Activated naive CD4-positive, alpha-beta T cell treated with anti-CD3 and anti-CD28 coated beads, Interleukin-2, amount 10 ng/mL, durations not matched to agents 7 days and 5 days (primary cell): ENCODE results near the gene PTTG2.

Source experiments
- CTCF ChIA-PET: fragments of 350-600 bp; sonication (Branson Sonifier 250); formaldehyde crosslinking; loops from one replicate; lab custom pipeline; 2021; ENCODE audit warnings: antibody characterized with exemption; lab: Charles Lee
- DNase-seq: peaks from one replicate; pipeline ENCODE4 v3.0.0-alpha.2; 2020
- H3K27ac Mint-ChIP-seq: one replicate; pipeline ENCODE4 v1.8.0; 2021; ENCODE audit warnings: mild to moderate bottlenecking, moderate library complexity, mixed read lengths
- H3K27me3 Mint-ChIP-seq: one replicate; pipeline ENCODE4 v1.8.0; 2021; ENCODE audit warnings: mild to moderate bottlenecking, mixed read lengths
- H3K36me3 Mint-ChIP-seq: one replicate; pipeline ENCODE4 v1.8.0; 2021; ENCODE audit warnings: mixed read lengths
- H3K4me1 Mint-ChIP-seq: one replicate; pipeline ENCODE4 v1.8.0; 2021; ENCODE audit warnings: mixed read lengths
- H3K4me3 Mint-ChIP-seq: one replicate; pipeline ENCODE4 v1.8.0; 2021; ENCODE audit warnings: mild to moderate bottlenecking, moderate library complexity, mixed read lengths
- H3K9me3 Mint-ChIP-seq: one replicate; pipeline ENCODE4 v1.8.0; 2021; ENCODE audit warnings: mixed read lengths

The PTTG2 gene

DNA sequence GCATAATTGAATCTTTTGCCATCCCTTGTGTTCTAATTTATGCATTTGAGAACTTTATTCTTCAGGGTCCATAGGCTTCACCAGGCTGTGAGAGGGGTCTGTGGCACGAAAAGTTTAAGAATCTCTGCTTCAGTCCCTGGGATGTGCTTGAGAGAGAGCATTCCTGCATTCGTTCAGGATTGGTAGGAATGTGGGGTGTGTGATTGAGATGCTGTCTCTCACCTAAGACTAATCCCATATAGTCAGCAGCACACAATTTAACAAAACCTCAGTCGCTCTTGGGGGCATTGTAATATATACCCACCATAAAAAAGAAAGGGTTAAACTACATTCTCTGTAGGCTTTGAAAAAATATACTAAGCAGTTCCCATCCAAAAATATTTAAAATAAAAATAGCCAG is 41.7 kb downstream of the PTTG2 start:
- Mint-ChIP-seq H3K9me3 (no peaks in the 10 kb centered on the region), H3K36me3 (peaks cover 5% of the 10 kb centered on the region), H3K27me3 (no peaks in the 10 kb centered on the region), H3K4me1 (peaks cover 23% of the 10 kb centered on the region), H3K4me3 (no peak overlapping the region), H3K27ac (no peak overlapping the region)
- DNase-seq = no peak
- CTCF ChIA-PET = no interaction called here

DNA sequence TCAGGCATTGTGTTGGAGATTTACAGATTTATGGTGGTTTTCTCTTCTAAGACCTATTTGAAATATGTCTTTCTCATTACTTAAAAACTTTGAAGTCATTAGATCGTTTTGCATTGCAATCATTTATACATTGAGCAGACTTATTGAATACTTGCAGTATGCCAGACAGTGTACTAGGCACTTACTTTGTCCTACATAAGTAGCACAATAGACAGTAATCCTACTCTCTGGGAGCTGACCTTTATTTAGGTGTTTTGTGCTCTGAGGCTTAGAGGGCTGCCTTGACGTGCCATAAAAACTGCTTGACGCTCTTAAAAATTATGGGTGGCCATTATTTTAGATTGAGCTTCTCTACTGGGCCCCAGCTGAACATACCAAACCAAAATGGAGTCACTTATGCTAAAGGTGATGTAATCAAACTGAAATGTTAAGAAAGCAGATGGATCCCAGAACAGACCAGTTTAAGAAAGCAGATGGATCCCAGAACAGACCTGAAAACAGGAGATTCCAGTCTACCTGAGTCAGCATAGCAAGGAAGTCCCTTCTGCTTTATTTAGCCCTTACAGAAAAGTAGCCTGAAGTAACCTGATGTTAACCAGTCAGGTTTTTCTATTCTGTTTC is 42.4 kb downstream of the PTTG2 start:
- DNase-seq = no peak
- CTCF ChIA-PET = no interaction called here
- Mint-ChIP-seq H3K36me3 (peaks cover 5% of the 10 kb centered on the region), H3K27ac (no peak overlapping the region), H3K9me3 (no peaks in the 10 kb centered on the region), H3K27me3 (no peaks in the 10 kb centered on the region), H3K4me3 (no peak overlapping the region), H3K4me1 (peaks cover 21% of the 10 kb centered on the region)

DNA sequence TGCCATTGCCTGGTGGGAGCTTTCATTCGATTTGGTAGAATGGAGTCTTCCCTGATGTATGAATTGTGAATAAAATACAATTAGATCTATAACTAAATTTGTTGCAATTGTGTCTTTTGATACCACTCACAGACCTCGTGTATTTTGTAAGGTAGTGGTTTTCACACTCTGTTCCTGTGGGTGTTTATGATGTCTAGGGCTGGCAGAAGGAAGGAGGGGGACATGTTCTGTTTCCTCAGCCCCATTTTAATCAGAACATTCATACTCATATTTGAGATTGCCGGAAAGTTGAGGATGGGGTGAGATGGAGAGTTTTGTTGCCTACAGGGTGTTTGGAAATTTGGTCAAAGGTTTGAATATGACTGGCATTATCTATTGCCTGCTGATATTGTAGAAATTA is 42.9 kb downstream of the PTTG2 start:
- Mint-ChIP-seq H3K36me3 (peaks cover 5% of the 10 kb centered on the region), H3K27me3 (no peaks in the 10 kb centered on the region), H3K27ac (no peak overlapping the region), H3K4me3 (no peak overlapping the region), H3K9me3 (no peaks in the 10 kb centered on the region), H3K4me1 (peaks cover 21% of the 10 kb centered on the region)
- CTCF ChIA-PET = no interaction called here
- DNase-seq = no peak

DNA sequence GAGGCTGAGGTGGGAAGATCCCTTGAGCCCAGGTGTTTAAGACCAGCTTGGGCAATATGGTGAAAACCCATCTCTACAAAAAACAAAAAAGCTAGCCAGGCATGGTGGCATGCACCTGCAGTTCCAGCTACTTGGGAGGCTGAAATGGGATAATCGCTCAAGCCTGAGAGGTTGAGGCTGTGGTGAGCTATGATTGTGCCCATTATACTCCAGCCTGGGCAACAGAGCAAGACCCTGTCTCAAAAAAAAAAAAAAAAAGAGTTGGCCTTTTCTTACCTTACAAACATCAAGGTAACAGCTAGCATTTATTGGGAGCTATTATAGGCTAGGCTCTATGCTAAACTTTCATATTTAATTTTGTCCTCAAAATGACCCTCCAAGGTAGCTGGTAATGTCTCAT is 43.4 kb downstream of the PTTG2 start:
- Mint-ChIP-seq H3K36me3 (peaks cover 5% of the 10 kb centered on the region), H3K4me3 (no peak overlapping the region), H3K9me3 (no peaks in the 10 kb centered on the region), H3K27me3 (no peaks in the 10 kb centered on the region), H3K27ac (no peak overlapping the region), H3K4me1 (peaks cover 18% of the 10 kb centered on the region)
- no peak for DNase-seq
- CTCF ChIA-PET = no interaction called here

DNA sequence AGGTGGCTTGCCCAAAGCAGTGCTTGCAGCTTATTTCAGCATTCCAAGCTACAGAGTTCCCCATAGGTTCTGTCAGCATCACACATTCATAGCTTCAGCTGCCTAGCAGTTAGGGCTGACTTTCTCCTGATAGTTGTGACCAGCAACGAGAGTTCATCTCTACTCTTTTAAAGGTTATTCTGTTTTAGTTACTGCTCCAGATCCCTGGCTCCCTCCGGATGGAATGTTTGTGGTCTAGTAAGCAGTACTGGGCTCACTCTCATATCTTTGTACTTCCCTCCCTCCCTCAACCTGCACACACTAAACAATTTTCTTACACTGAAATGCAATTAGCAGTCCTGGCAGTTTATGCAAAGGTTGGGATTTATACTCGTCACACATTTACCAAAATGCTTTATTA is 43.9 kb downstream of the PTTG2 start:
- peaks cover 5% of the 10 kb centered on the region for H3K36me3 Mint-ChIP-seq
- H3K27me3 Mint-ChIP-seq = no peaks in the 10 kb centered on the region
- H3K27ac Mint-ChIP-seq = no peak overlapping the region
- H3K4me1 Mint-ChIP-seq = peaks cover 15% of the 10 kb centered on the region
- CTCF ChIA-PET = no interaction called here
- no peaks in the 10 kb centered on the region for H3K9me3 Mint-ChIP-seq
- no peak overlapping the region for H3K4me3 Mint-ChIP-seq
- no peak for DNase-seq

DNA sequence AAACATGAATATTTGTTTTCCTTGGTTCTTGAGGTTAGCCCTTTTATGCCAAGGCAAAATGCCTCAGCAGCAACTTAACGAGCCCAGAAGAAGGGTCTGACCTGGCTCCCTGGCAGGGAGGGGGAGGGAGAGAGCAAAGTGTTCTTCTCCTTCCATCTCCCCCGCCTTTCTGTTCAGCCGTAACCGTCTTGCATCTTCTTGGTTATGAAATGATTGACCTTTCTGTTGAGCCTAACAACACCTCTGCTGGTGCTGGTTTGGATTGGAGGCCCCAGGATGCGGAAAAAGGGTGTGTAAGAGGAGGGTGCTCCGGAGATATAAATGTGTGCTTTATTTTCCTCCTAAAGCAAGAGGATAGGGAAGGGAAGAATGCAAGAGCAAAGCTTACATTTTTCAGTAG is 44.7 kb downstream of the PTTG2 start:
- Mint-ChIP-seq H3K27me3 (no peaks in the 10 kb centered on the region), H3K4me1 (peaks cover 7% of the 10 kb centered on the region), H3K4me3 (no peak overlapping the region), H3K27ac (no peak overlapping the region), H3K9me3 (no peaks in the 10 kb centered on the region), H3K36me3 (peaks cover 5% of the 10 kb centered on the region)
- CTCF ChIA-PET = no interaction called here
- no peak for DNase-seq

DNA sequence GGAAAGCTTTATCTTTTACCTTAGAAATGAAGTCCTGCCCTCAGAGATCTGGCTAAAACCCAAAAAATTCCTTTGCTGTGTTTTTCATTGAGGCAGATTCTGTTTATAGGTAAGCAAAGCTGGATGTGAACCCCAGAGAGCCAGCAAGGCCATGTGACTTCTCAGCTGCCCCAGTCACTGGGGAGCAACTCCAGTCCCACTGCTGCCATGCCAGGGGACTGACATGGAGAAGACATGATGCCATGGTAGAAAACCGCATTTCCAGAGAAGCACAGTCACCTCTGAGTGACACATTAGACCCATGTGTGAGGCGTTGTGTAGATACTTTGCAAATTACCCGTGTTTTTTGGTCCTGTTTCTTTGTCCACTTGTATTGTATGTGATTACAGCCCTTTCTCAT is 45.4 kb downstream of the PTTG2 start:
- peaks cover 6% of the 10 kb centered on the region for H3K4me1 Mint-ChIP-seq
- H3K27ac Mint-ChIP-seq = no peak overlapping the region
- no peak for DNase-seq
- peaks cover 5% of the 10 kb centered on the region for H3K36me3 Mint-ChIP-seq
- no peaks in the 10 kb centered on the region for H3K9me3 Mint-ChIP-seq
- no peak overlapping the region for H3K4me3 Mint-ChIP-seq
- CTCF ChIA-PET = interaction anchor here (1.0 kb wide), 1 partner anchor 245 kb away, joined by 3 read pairs; no protein-coding TSS in a partner anchor
- H3K27me3 Mint-ChIP-seq = no peaks in the 10 kb centered on the region

DNA sequence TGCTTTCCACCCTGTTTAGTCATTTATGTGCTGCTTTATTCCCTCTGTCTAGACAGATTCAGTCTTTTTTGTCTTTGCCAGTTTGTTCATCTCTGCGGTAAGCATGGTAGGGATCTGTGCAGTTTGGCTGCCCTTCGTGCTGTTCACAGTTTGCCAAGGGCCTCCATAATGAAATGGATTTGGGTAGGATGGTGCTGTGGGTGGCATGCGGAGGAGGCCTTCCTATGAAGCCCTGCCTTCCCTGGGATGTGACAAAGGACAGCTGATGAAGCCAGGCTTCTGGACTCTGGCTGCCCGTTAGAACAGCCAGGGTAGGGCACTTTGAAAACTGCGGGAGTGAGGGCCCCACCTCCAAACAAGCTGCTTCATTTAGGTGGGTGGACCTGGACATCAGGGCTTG is 47.4 kb downstream of the PTTG2 start:
- H3K36me3 Mint-ChIP-seq = peaks cover 2% of the 10 kb centered on the region
- no peak for DNase-seq
- H3K4me1 Mint-ChIP-seq = peaks cover 6% of the 10 kb centered on the region
- H3K27ac Mint-ChIP-seq = no peak overlapping the region
- CTCF ChIA-PET = no interaction called here
- no peak overlapping the region for H3K4me3 Mint-ChIP-seq
- no peaks in the 10 kb centered on the region for H3K9me3 Mint-ChIP-seq
- no peaks in the 10 kb centered on the region for H3K27me3 Mint-ChIP-seq

DNA sequence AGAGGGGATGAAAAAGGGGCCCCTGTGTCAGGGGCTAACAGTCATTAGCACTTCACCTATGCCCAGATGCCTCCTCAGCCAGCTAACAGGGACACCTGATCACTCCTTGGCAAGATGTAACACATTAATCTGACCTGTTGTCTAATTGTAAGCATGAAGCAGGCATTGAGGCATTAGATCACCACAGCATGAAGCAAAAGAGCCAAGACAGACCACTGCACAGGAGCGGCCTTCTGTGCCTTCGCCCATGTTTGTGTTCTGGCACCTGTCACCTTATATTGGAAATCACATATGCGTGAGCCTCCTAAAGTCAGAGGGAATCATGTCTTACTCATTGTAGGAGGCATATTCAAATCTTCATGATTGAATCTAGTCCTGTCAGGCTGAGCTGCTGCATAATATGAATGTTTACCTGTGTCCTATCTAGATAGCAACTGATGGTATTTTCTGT is 48.4 kb downstream of the PTTG2 start:
- no peaks in the 10 kb centered on the region for H3K9me3 Mint-ChIP-seq
- peaks cover 3% of the 10 kb centered on the region for H3K4me1 Mint-ChIP-seq
- H3K36me3 Mint-ChIP-seq = peaks cover 2% of the 10 kb centered on the region
- no peaks in the 10 kb centered on the region for H3K27me3 Mint-ChIP-seq
- CTCF ChIA-PET = interaction anchor here (1.8 kb wide), 1 partner anchor 406 kb away, joined by 6 read pairs; no protein-coding TSS in a partner anchor
- H3K4me3 Mint-ChIP-seq = no peak overlapping the region
- H3K27ac Mint-ChIP-seq = no peak overlapping the region
- no peak for DNase-seq

DNA sequence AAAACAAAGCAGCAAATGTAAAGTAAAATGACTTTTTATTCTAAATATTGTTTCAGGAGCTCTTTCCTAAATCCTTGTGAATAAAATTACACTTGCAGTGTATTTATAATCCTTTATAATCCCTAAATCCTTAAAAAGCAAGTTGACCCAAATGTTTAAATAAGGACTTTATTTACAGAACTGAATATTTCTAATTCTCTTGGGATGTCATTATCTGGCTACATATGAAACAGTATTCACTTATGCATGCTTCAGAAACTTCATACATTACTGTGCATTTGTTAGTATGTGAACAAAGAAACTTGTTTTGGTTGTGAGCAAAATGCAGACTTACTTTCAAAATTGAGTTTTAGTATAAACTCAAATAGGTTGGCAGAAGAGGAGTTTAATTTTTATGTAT is 49.2 kb downstream of the PTTG2 start:
- Mint-ChIP-seq H3K27me3 (no peaks in the 10 kb centered on the region), H3K9me3 (no peaks in the 10 kb centered on the region), H3K36me3 (peaks cover 2% of the 10 kb centered on the region), H3K4me3 (no peak overlapping the region), H3K4me1 (peaks cover 2% of the 10 kb centered on the region), H3K27ac (no peak overlapping the region)
- CTCF ChIA-PET = interaction anchor here (1.8 kb wide), 1 partner anchor 407 kb away, joined by 6 read pairs; no protein-coding TSS in a partner anchor
- no peak for DNase-seq

DNA sequence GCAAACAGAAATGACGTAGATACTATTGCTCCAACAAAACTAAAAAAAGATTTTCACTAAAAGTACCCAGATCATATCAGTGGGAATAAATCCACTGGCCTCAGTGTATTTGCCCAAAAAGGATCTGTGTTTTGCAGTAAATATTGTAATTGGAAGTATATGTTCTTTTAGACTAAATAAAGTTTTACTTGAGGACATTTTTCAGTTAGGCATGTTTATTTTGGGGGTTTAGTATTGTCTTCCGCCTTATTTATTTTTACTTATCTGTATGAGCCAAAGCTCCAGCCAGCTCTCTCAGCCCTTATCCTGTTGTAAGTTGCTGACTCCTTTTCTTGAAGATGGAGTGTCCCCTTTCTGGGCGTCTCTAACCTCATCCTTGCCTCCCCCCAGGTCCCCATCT is 49.8 kb downstream of the PTTG2 start:
- H3K27me3 Mint-ChIP-seq = no peaks in the 10 kb centered on the region
- no peak overlapping the region for H3K27ac Mint-ChIP-seq
- H3K36me3 Mint-ChIP-seq = peaks cover 6% of the 10 kb centered on the region
- no peaks in the 10 kb centered on the region for H3K4me1 Mint-ChIP-seq
- no peaks in the 10 kb centered on the region for H3K9me3 Mint-ChIP-seq
- CTCF ChIA-PET = interaction anchor here (1.8 kb wide), 1 partner anchor 407 kb away, joined by 6 read pairs; no protein-coding TSS in a partner anchor
- H3K4me3 Mint-ChIP-seq = no peak overlapping the region
- no peak for DNase-seq
